ENCODE data around the gene NPB. TPM values are rescaled to one million over a fixed set of nuclear protein-coding genes. Genes with fewer than 3 reads are reported as not detected.

NPB gene
- 0.86 and 2.9 TPM in 2 replicates for total RNA-seq (2014; rRNA removed)
- polyA plus RNA-seq (2012), result 1.8 TPM

- no peak for DNase-seq (ENCODE audit: low read depth)
These were observed at the start of gene NPB for GRCh38 chr17:81902023-81902652. TSS of gene NPB (plus strand) at chr17:81902238. CDS start at chr17:81902278, 40 bp downstream.

GRCh38 chr17:81854974-81855774 is 46.9 kb upstream of the NPB start:
- DNase-seq (ENCODE audit: low read depth), result no peak

- DNase-seq (ENCODE audit: low read depth), result peak; percentile 72
These were observed 43.7 kb upstream of the NPB start for GRCh38 chr17:81858170-81858966.

- DNase-seq (ENCODE audit: low read depth), result peak; percentile 33
These were observed 42.8 kb upstream of the NPB start for GRCh38 chr17:81858967-81859905.

GRCh38 chr17:81859906-81860755 is 41.9 kb upstream of the NPB start, which contains the start of gene P4HB:
TSS of gene P4HB (minus strand) at chr17:81860535. CDS start at chr17:81860471, 64 bp downstream.
- DNase-seq (ENCODE audit: low read depth), result no peak

- peak; percentile 100 for DNase-seq (ENCODE audit: low read depth)
These were observed 41.1 kb upstream of the NPB start for GRCh38 chr17:81860756-81861568.

- no peak for DNase-seq (ENCODE audit: low read depth)
These were observed 38.8 kb upstream of the NPB start for GRCh38 chr17:81863123-81863675.

GRCh38 chr17:81863833-81864768 is 37.9 kb upstream of the NPB start:
- no peak for DNase-seq (ENCODE audit: low read depth)

GRCh38 chr17:81865358-81865732 is 36.7 kb upstream of the NPB start:
- no peak for DNase-seq (ENCODE audit: low read depth)

GRCh38 chr17:81865733-81866439 is 36.2 kb upstream of the NPB start:
- no peak for DNase-seq (ENCODE audit: low read depth)

- peak; percentile 51 for DNase-seq (ENCODE audit: low read depth)
These were observed 35.4 kb upstream of the NPB start for GRCh38 chr17:81866440-81867169.

GRCh38 chr17:81867170-81867990 is 34.7 kb upstream of the NPB start:
- peak; percentile 56 for DNase-seq (ENCODE audit: low read depth)

GRCh38 chr17:81867991-81868673 is 33.9 kb upstream of the NPB start:
- DNase-seq (ENCODE audit: low read depth), result no peak

- peak; percentile 86 for DNase-seq (ENCODE audit: low read depth)
These were observed 33.3 kb upstream of the NPB start for GRCh38 chr17:81868674-81869220.
